ENCODE results near the gene ERC1.

Gene ERC1

GRCh38 chr12:1518591-1519516 lies 527.8 kb downstream of the ERC1 start:
- no peaks in the 10 kb centered on the region for H3K4me1 ChIP-seq (ENCODE audit: control insufficient read depth, insufficient read depth, low read length)
- no peak overlapping the region for H3K4me3 ChIP-seq (ENCODE audit: low read length)
- H3K27ac ChIP-seq (ENCODE audit: low read depth, low read length), result no peak overlapping the region
- no peak overlapping the region for H3K9ac ChIP-seq (ENCODE audit: low read length)
- H3K27me3 ChIP-seq (ENCODE audit: control insufficient read depth, insufficient read depth, low read length), result no peaks in the 10 kb centered on the region
- H3K36me3 ChIP-seq (ENCODE audit: control insufficient read depth, insufficient read depth, low read length), result no peaks in the 10 kb centered on the region

DNA sequence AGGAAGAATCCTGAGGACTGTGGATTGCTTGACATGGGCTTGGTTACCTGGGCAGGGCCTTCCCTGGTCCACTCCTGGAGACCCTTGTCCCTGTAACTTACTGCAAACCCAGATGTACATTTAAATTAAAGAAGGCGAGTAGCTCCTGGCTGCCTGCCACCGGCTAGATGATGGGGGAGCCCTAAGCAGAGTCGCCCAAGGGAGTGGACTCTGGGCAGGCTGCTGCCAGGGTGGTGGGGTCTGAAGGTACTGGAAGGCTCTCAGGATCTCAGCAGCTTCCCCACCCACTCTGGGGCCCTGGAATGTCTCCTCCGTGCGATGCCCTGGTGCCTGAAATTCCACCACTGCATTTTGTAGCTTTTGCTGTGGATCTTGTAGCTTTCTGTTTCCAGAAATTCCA lies 528.6 kb downstream of the ERC1 start:
- H3K9ac ChIP-seq (ENCODE audit: low read length), result no peak overlapping the region
- no peak overlapping the region for H3K27ac ChIP-seq (ENCODE audit: low read depth, low read length)
- no peak overlapping the region for H3K4me3 ChIP-seq (ENCODE audit: low read length)
- no peaks in the 10 kb centered on the region for H3K36me3 ChIP-seq (ENCODE audit: control insufficient read depth, insufficient read depth, low read length)
- no peaks in the 10 kb centered on the region for H3K4me1 ChIP-seq (ENCODE audit: control insufficient read depth, insufficient read depth, low read length)
- H3K27me3 ChIP-seq (ENCODE audit: control insufficient read depth, insufficient read depth, low read length), result no peaks in the 10 kb centered on the region

GRCh38 chr12:1523046-1523445 lies 532.0 kb downstream of the ERC1 start:
- H3K27ac ChIP-seq (ENCODE audit: low read depth, low read length), result no peak overlapping the region
- H3K27me3 ChIP-seq (ENCODE audit: control insufficient read depth, insufficient read depth, low read length), result no peaks in the 10 kb centered on the region
- no peak overlapping the region for H3K4me3 ChIP-seq (ENCODE audit: low read length)
- H3K36me3 ChIP-seq (ENCODE audit: control insufficient read depth, insufficient read depth, low read length), result no peaks in the 10 kb centered on the region
- no peak overlapping the region for H3K9ac ChIP-seq (ENCODE audit: low read length)
- H3K4me1 ChIP-seq (ENCODE audit: control insufficient read depth, insufficient read depth, low read length), result no peaks in the 10 kb centered on the region

- H3K27ac ChIP-seq (ENCODE audit: low read depth, low read length), result no peak overlapping the region
- no peaks in the 10 kb centered on the region for H3K27me3 ChIP-seq (ENCODE audit: control insufficient read depth, insufficient read depth, low read length)
- H3K4me3 ChIP-seq (ENCODE audit: low read length), result no peak overlapping the region
- no peaks in the 10 kb centered on the region for H3K36me3 ChIP-seq (ENCODE audit: control insufficient read depth, insufficient read depth, low read length)
- no peaks in the 10 kb centered on the region for H3K4me1 ChIP-seq (ENCODE audit: control insufficient read depth, insufficient read depth, low read length)
- H3K9ac ChIP-seq (ENCODE audit: low read length), result no peak overlapping the region
Measured at GRCh38 chr12:1523558-1524050, 532.6 kb downstream of the ERC1 start.

DNA sequence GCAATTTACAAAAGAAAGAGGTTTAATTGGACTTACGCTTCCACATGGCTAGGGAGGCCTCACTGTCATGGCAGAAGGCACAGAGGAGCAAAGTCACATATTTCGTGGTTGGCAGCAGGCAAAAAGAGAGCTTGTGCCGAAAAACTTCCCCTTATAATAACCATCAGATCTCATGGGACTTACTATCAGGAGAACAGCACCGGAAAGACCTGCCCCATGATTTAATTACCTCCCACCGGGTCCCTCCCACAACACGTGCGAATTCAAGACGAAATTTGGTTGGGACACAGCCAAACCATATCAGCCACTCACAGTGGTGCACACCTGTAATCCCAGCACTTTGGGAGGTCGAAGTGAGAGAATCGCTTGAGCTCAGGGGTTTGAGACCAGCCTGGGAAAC lies 534.8 kb downstream of the ERC1 start:
- H3K4me1 ChIP-seq (ENCODE audit: control insufficient read depth, insufficient read depth, low read length), result no peaks in the 10 kb centered on the region
- H3K27ac ChIP-seq (ENCODE audit: low read depth, low read length), result no peak overlapping the region
- H3K27me3 ChIP-seq (ENCODE audit: control insufficient read depth, insufficient read depth, low read length), result no peaks in the 10 kb centered on the region
- H3K36me3 ChIP-seq (ENCODE audit: control insufficient read depth, insufficient read depth, low read length), result no peaks in the 10 kb centered on the region
- no peak overlapping the region for H3K4me3 ChIP-seq (ENCODE audit: low read length)
- no peak overlapping the region for H3K9ac ChIP-seq (ENCODE audit: low read length)

GRCh38 chr12:1527789-1528188 lies 536.8 kb downstream of the ERC1 start:
- no peak overlapping the region for H3K4me3 ChIP-seq (ENCODE audit: low read length)
- no peak overlapping the region for H3K9ac ChIP-seq (ENCODE audit: low read length)
- no peaks in the 10 kb centered on the region for H3K36me3 ChIP-seq (ENCODE audit: control insufficient read depth, insufficient read depth, low read length)
- H3K27ac ChIP-seq (ENCODE audit: low read depth, low read length), result no peak overlapping the region
- H3K27me3 ChIP-seq (ENCODE audit: control insufficient read depth, insufficient read depth, low read length), result peaks cover 11% of the 10 kb centered on the region
- no peaks in the 10 kb centered on the region for H3K4me1 ChIP-seq (ENCODE audit: control insufficient read depth, insufficient read depth, low read length)

GRCh38 chr12:1528791-1529190 lies 537.8 kb downstream of the ERC1 start:
- Histone ChIP-seq H3K4me3 (ENCODE audit: low read length) (no peak overlapping the region), H3K27me3 (ENCODE audit: control insufficient read depth, insufficient read depth, low read length) (peaks cover 11% of the 10 kb centered on the region), H3K27ac (ENCODE audit: low read depth, low read length) (no peak overlapping the region), H3K4me1 (ENCODE audit: control insufficient read depth, insufficient read depth, low read length) (no peaks in the 10 kb centered on the region), H3K36me3 (ENCODE audit: control insufficient read depth, insufficient read depth, low read length) (no peaks in the 10 kb centered on the region), H3K9ac (ENCODE audit: low read length) (no peak overlapping the region)

DNA sequence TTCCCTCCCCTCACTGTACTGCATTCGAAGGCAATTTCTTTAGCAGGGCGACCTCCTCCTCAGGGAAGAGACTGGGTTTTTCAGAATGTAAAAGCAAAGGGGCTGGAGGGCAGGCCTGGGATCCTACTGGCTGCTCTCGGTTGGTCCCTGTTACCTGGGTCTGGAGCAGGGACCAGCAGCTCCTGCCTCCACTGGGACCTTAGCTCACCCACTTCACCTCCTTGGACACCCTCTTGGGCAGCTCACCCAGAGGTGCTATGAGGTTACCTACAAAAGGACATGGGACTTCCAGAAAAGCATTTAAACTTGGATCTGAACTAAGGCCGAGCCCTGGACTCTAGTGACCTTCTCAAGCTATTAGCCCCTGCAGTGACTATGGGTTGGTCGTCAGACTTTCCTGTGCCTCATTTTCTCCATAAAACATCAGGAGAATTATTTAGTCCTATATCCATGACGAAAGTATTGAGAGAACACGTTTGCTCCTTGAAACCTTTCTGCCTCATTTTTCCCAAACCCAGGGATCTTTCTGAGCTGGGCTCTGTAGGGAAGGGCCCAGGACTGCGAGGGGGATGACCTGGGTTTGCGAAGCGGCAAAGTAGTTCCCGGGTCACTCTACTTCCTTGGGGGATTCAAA lies 538.3 kb downstream of the ERC1 start:
- Histone ChIP-seq H3K4me1 (ENCODE audit: control insufficient read depth, insufficient read depth, low read length) (no peaks in the 10 kb centered on the region), H3K9ac (ENCODE audit: low read length) (no peak overlapping the region), H3K4me3 (ENCODE audit: low read length) (peak overlapping the region; percentile 51), H3K27ac (ENCODE audit: low read depth, low read length) (no peak overlapping the region), H3K36me3 (ENCODE audit: control insufficient read depth, insufficient read depth, low read length) (no peaks in the 10 kb centered on the region), H3K27me3 (ENCODE audit: control insufficient read depth, insufficient read depth, low read length) (peaks cover 11% of the 10 kb centered on the region)

GRCh38 chr12:1529862-1530591 lies 539.0 kb downstream of the ERC1 start:
- Histone ChIP-seq H3K4me1 (ENCODE audit: control insufficient read depth, insufficient read depth, low read length) (no peaks in the 10 kb centered on the region), H3K27ac (ENCODE audit: low read depth, low read length) (no peak overlapping the region), H3K4me3 (ENCODE audit: low read length) (peak overlapping the region; percentile 51), H3K36me3 (ENCODE audit: control insufficient read depth, insufficient read depth, low read length) (no peaks in the 10 kb centered on the region), H3K27me3 (ENCODE audit: control insufficient read depth, insufficient read depth, low read length) (peaks cover 11% of the 10 kb centered on the region), H3K9ac (ENCODE audit: low read length) (no peak overlapping the region)

DNA sequence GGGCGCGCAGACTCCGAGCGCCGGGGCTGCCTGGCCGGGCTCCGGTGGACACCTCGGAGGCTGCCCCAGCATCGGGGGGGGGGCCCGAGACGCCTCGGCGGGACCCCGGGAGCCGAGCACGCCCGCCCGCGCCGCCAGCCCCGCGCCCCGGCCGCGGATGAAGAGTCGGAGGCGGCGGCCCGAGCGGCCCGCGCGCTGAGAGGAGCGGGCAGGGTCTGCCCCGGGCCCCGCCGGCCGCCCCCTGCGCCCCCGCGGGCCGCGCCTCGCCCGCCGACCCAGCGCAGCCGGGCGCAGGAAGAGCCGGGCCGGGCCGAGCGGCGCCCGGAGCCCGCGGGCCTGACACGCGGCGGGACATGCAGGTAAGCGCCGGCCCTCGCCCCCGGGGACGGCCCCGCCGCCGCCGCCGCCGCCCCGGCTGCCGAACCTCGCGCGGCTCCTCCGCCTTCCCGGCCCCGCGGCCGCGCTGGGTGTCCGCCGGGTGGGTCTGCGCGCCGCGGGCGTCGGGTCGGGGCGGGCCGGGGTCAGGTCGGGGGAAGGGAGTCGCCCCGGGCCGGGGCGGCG lies 539.6 kb downstream of the ERC1 start:
- Histone ChIP-seq H3K4me1 (ENCODE audit: control insufficient read depth, insufficient read depth, low read length) (no peaks in the 10 kb centered on the region), H3K27me3 (ENCODE audit: control insufficient read depth, insufficient read depth, low read length) (peaks cover 11% of the 10 kb centered on the region), H3K4me3 (ENCODE audit: low read length) (peak overlapping the region; percentile 68), H3K9ac (ENCODE audit: low read length) (no peak overlapping the region), H3K27ac (ENCODE audit: low read depth, low read length) (no peak overlapping the region), H3K36me3 (ENCODE audit: control insufficient read depth, insufficient read depth, low read length) (no peaks in the 10 kb centered on the region)

- no peaks in the 10 kb centered on the region for H3K36me3 ChIP-seq (ENCODE audit: control insufficient read depth, insufficient read depth, low read length)
- peaks cover 11% of the 10 kb centered on the region for H3K27me3 ChIP-seq (ENCODE audit: control insufficient read depth, insufficient read depth, low read length)
- no peak overlapping the region for H3K9ac ChIP-seq (ENCODE audit: low read length)
- H3K27ac ChIP-seq (ENCODE audit: low read depth, low read length), result no peak overlapping the region
- H3K4me3 ChIP-seq (ENCODE audit: low read length), result peak overlapping the region; percentile 68
- no peaks in the 10 kb centered on the region for H3K4me1 ChIP-seq (ENCODE audit: control insufficient read depth, insufficient read depth, low read length)
Measured at GRCh38 chr12:1531153-1531653, 540.2 kb downstream of the ERC1 start.
